NCI-H748 treated with DMSO at 0.1 percent for 48 hours (cell line): ENCODE results near the gene VPS52.
"Not testable (repeated sequence)": the region's sequence is repeated elsewhere in the genome, so short reads cannot be mapped to it uniquely, and the experiment has no call there.

Experiments
- DNase-seq: peaks from one replicate; lab custom pipeline; 2025; lab: John Stamatoyannopoulos, UW

Gene VPS52

DNA sequence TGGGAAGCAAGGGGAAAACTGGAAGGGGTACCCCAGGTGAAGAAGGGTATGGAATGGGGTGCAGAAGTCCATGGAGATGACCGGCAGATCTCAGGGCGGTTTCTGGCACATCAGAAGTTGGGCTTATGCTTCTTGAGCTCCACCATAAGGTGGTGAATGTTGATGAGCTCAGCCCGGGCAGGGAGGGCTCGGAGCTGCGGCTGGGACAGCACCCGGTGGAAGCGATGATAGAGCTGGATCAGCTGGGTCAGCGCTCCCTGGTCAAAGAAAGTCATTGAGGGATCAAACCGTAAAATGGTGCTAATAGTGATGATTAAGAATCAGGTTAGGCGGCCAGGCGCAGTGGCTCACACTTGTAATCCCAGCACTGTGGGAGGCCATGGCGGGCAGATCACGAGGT lies 20.9 kb downstream of the VPS52 start:
- DNase-seq, result no peak

DNA sequence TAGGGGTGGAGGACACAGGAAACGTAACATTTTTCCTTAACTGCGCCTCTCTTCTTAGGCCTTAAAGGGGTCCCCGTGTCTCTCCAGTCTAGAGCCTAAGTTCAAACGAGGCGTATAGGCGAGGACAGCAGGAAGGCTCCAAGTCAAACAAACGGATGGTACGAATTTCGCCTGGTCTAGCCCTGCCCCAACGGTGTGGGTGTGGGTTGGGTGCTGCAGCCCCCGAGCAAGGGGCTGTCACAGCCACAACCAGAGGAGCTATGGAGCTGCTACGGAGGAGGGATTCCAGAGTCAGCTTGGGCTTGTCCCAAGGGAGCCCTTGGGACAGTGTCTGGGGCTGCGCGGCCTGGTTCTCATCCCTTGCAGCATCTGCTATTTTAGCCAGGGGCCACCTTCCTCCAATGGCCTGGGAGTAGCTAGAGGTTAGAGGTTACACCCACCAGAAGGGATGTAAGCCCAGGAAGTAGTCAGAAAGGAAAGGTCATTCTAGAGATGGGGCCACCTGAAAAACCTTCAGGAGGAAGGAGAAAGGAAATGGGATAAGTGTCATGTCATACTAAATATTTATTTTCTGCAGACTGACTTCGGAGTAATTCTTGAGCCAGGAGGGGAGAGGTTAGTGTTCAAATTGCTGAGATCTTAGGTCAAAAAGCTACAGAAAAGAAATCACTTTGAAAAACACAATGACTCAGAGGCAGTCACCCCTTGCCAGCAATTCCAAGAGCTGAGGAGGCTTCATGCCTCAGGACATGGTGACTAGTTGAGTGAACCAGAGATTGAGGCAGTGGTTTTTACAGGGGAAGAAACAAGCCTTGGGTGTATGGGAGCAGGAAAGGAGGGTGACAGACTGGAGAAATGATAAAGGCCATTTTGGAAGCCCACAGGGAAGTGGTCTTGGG lies 21.7 kb downstream of the VPS52 start:
- DNase-seq, result no peak

DNA sequence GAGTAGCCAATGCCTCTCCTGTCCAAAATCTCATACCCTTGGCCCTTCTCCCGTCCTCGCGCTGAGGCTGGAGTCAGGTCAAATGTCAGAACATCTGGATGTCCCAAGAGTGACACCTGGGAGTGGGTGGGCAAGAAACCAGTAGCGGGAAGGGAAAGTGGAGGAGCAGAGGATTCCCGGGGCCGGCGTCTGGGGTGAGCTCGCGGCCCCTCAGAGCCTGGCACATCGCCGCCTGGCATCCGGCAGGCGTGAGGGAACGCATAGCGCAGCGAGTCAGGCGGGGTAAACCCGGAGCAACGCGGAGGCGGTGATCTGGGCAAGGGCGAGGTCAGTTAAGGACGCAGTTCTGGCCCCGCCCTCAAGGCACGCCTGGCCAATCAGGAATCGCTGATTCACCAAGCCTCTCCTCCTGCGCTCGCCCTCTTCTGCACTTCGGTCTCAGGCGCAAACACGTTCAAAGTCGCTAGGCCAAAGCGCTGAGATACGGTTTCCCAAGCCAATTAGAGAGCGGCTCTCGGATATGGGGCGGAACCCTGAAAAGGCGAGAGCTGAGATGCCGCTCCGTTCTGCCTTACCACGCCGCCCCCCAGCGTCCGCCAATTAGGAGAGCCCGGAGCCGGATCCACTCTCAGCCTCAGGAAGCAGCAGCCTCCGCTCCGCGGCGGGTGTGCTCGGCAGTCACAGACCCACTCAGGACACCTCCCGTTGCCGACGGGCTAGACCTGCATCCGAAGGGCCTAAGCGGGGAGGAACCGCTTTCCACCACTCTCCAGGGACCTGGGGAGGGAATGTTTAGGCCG lies 22.5 kb downstream of the VPS52 start:
- DNase-seq, result peak; percentile 99

DNA sequence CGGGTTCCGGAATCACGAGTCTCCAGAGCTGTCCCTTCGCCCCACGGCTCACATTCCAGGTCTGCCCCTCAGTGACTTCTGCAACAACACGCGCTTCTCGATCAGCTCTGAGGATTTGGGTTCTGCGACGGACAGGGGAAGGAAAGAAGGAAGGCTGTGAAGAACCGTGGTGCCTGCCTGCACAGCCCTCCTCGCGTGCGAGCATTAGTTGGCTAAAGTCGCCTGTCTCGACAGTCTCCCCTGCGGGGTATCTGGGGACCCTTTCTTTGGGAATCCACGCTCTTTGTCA lies 23.1 kb downstream of the VPS52 start:
- DNase-seq, result peak; percentile 85

DNA sequence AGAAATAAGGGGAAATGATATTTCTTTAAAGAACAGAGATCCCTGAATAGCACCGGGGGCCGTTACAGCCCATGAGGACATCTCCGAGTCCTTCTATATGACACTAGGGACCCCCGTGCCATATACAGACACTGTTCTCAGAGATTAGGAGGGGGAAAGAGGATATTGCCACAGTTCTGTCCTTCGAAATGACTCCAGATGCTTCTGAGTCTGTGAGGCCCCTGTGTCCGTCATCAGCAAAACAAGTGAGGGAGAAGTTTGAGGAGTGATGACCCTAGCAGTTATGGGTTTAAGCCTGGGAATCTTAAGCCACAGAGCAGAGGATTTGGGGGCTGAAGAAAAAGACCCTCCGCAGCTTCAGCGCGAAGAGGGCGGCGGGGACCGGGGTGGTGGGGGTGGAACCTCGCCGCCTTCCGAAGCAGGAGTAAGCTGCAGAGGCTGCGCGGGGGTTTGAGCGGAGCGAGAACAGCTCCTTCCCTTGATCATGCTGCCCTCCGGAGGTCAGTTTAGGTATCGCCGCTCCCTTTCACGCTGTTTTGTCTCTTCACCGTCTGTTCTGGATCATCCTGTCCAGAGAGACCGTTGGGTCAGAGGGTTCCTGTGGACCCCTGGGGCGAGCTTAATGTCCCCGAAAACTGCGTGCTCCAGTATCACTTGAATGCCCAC lies 23.6 kb downstream of the VPS52 start:
- peak; percentile 89 for DNase-seq

DNA sequence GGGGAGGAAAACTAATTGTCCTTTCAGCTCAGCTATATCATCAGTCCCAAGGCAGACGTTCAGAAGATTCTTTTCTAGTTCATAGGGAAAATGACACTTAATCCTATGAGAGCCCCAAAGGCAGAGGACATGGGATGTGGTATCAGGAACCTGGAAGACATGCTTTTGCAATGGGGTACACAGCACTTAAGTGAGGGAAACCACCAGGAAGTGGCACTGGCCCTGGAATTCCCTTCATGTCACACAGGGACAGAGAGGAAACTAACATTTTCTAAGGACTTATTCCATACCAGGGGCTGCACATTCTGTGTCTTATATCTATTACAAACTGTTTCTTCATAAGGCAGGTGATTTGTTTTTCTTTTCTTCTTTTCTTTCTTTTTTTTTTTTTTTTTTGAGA lies 28.2 kb downstream of the VPS52 start:
- DNase-seq, result no peak

DNA sequence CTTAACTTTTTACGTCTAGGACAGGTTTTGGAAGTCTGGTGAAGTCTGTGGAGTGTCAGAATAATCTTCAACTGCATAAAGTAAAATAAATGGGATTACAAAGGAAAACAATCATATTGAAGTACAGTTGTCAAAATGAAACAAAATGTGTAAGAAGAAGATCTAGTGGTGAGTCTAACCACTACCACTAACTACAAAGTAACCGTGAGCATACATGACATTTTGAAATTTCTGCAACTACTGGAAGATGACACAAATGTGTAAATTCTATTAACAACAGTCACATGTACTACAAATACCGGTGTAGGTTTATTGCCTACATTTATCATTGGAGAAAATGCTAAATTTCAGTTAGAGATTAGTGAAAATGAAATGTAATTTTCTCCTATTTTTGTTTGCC lies 29.7 kb downstream of the VPS52 start:
- no peak for DNase-seq

DNA sequence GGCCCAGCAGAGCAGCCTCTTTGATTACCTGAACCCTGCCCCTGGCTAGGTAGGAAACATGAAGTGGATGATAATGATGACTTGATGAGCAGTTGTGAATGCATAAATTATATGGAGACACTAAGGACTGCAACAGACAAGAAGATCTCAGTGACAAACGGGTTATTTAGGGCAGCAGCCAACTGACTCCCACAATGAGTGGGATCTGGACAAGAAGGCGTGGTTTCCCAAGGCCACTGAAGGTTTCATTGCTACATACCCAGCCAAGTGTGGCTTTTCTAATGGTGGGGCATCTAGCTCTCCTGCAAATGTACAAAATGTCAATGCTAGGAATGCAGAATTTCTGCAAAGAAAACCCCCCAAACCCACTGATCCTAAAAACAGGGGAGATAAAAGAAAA lies 33.9 kb downstream of the VPS52 start:
- no peak for DNase-seq

DNA sequence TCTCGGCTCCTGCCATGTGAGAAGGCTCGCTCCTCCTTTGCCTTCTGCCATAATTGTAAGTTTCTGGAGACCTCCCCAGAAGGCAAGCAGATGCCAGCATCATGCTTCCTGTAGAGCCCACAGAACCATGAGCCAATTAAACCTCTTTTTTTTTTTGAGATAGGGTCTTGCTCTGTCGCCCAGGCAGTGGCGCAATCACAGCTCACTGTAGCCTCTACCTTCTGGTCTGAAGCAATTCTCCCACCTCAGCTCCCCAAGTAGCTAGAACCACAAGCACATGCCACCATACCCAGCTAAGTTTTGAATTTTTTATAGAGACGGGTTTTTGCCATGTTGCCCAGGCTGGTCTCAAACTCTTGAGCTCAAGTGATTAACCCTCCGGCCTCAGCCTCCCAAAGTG lies 34.8 kb downstream of the VPS52 start:
- no peak for DNase-seq

DNA sequence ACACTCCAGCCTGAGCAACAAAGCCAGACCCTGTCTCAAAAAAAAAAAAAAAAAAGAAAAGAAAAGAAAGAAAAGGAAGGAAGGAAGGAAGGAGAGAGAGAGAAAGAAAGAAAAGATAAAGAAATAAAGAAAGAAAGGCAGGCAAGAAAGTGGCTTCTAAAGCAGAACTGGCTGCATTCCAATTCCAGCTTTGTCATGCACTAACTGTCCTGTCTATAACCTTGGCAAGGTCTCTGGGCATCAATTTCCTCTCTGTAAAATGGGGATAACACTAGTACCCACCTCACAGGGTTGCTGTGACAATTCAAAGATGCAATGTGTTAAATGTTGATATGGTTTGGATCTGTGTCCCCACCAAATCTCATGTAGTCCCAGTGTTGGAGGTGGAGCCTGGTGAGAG lies 35.3 kb downstream of the VPS52 start:
- no peak for DNase-seq

DNA sequence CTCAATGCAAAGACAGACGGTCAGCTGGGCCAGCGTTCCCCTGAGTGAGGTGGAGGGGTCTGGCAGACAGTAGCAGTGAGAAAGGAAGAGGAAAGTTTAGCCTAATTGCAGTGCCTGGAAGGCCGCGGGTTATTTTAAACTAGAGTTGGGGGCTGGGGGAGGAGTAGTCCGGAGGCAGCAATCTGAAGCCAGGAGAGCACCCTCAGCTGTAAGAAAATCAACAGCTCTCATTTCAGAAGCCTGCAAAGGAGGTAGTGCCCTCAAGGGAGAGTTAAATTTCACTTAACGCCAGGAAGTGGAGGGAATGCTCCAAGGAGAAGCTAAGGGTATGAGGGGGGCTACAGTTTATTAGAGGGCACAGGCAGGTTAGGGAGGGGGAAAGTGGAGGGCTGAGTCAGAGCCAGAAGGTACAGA lies 36.4 kb downstream of the VPS52 start:
- no peak for DNase-seq

DNA sequence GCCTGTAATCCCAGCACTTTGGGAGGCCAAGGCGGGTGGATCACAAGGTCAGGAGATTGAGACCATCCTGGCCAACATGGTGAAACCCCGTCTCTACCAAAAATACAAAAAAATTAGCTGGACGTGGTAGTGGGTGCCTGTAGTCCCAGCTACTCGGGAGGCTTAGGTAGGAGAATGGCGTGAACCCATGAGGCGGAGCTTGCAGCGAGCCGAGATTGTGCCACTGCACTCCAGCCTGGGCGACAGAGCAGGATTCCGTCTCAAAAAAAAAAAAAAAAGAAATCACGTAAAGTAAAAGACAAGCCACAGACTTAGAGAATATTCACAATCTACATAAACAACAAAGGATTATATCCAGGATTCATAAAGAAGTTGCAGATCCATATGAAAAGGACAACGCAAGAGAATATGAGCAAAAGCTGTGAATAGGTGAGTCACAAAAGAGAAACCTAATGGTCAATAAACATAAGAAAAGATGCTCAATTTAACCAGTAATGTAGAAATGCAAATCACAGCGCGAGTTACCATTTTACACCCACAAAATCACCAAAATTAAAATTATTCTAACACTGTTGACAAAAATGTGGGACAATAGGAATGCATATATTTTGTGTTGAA lies 45.1 kb downstream of the VPS52 start:
- DNase-seq, result not testable (repeated sequence)

DNA sequence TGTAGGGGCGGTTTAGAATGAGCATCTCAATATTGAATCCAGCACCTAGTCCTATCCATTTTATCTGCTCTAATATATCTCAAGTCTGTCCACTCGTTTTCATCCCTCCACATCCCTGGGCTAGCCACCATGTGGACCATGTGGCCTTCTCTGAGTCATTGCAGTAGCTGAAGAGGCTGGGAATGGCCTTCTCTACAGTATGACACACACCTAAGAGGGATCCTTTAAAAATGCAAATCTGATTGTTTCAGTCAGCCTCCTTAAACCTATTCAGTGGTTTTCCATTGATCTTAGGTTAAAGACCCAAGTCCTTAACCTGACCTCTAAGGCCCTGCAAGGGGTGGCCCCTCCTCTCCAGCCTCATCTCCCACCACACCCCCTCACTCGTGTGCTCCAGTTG lies 54.0 kb downstream of the VPS52 start:
- no peak for DNase-seq

DNA sequence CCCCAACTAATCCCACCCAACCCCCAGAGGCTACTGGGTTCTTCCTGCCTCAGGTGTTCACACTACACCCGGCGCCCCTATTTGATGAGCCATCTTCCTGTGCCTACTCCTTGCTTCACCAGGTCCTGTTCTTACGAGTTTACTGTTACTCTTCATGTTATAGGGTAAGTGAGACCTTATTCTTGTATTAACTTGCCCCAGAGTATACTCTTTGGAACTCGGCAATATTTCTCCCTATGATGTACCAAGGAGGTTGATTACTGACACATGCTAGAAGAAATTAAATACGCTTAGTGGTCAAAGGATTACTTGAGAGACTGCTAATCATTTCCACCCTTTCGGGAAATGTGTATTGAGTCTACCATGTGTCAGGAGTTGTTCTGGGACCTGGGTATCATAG lies 54.4 kb downstream of the VPS52 start:
- DNase-seq, result no peak

DNA sequence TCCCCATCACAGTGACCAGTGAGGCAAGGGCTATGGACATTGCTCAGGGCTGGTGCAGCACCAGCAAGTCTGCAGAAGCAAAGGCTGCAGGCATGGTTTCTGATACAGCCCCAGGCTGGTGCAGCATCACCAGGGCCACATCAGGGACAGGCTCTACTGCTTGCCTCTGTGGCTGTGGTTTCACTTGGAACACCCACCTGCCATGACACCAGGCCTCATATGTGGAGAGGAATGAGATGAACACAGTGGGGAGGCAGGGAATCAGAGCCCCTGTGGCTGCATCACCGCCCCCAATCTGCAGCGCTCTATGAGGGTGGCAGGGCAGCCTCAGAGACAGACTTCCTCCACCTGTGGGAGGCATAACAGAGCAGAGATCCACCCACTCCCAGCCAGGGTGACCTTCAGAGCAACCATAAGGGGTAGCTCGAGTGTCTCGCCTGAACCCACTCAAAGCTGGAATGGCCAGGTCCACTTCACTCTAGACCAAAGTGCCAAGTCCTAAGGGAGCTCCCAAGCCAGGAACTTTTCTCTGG lies 55.5 kb downstream of the VPS52 start:
- DNase-seq, result no peak

DNA sequence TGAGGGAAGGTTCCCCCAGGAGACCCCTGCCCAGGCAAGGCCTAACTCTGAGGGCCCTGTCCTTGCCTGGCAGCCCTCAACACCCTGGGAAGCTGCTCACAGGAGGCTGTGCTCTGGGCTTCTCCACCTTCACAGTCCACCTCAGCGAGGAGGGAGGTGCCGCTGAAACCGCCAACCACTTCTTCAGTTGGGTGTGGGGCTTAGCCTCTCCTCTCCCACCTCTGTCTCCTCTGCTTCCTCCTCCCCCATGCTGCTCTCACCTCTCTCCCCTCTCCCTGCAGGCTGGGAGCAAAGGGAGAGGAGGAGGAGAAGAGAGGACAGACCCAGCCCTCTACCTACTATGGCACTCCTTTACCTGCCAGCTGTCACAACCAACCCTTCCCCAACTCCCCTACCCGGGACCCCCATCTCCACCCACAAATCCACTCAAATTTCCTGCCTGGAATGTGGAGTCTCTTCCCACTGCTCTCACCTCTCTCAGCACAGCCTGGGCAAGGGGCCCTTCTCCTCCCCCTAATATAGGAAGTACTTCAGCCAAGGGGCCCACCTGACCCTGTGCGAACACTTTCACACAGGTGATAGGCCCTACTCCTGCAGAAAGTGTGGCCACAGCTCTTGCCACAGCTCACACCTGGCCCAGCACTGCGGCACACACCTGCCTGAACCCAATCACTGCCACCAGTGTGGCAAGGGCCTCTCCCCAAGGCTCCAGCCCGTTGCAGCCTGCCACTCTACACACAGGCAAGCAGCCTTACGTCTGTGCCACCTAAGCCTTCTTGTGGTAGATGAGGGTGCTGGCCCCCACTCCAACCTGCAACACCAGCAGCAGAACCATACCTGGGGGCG lies 56.2 kb downstream of the VPS52 start:
- no peak for DNase-seq

DNA sequence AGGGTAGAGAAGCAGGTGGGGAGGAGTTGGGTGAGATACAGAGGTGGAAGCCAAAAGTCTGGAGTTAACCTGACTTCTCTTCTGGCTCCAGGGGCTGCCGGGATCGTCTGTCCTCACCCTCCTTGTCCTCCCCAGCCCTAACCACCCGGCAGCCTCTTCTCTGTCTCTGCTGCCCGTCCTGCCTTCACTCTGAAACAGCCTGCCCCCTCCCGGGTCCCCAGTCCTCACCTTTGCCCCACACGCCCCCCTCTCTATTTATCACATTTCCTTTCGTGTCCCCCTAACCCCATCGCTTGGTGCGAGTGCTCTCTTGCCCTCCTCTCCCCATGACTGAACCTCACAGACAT lies 57.7 kb downstream of the VPS52 start:
- DNase-seq, result no peak

DNA sequence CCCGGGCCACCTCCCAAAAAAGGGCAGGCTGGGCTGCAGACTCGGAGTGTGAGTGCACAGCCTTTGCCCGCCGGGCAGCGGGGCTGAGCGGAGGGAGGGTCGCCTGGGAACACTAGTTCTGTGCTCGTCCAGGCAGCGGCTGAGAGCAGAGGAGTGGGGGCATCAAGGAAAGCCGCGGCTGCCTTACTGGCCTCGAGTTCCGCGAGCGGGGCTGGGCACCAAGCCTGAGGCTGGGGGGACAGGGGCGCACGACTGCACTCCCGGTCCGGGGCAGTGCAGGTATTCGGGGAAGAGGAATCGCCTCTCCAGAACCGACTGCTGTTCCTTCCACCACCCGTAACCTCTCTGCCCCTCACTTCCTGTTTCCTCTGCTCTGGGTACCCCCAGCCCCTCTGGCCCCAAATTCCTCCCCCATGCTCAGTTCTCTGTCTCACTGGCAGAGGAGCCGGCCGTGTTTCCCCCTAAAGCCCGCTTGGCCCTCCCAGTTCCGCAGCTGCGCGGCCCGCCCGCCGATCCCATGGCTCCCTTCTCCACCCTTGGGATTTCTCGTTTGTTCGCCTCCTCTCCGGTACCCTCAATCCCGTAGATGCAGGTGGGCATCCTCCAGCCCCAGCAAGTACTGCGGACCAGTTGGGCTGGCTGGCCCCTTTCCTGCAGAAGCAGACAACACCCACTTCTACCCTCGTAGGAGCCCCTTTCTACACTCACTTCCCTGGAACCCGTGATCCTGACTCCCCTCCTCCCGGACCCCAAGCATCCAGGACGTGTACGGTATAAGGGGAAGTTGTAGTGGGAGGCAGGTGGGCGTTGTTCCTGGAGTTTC lies 58.3 kb downstream of the VPS52 start:
- DNase-seq, result no peak

DNA sequence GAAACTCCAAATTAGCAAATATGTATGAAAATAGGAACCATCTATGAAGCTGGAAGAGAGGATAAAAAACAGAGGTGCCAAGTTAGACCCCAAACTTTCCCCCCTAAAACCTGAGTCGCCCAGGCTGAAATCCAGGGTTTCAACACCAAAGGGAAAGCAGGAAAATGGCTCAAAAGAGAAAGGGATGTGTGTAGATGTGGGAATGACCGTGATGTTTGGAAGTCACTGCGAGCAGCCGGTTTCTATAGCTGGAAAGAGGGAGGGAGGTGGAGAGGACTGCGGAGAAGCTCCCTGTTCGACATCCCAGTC lies 58.9 kb downstream of the VPS52 start:
- no peak for DNase-seq

DNA sequence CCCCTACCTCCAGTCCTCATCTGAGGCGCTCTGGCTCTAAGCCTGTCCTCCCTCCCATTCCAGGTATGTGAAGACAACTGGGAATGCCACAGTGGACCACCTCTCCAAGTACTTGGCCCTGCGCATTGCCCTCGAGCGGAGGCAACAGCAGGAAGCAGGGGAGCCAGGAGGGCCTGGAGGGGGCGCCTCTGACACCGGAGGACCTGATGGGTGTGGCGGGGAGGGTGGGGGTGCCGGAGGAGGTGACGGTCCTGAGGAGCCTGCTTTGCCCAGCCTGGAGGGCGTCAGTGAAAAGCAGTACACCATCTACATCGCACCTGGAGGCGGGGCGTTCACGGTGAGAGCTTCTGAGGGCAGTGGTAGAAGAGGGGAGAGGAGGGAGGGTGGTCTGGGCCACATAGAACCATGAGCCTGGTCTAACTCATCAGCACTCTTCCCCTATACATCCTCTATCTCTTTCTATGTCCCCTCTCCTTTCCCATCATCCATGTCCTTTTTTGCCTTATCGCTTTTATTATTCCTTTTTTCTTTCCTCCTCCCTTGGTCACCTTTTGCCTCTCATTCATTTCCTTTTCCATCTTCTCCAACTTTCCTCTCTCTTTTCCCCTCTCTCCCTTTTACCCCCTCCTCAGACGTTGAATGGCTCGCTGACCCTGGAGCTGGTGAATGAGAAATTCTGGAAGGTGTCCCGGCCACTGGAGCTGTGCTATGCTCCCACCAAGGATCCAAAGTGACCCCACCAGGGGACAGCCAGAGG lies 59.8 kb downstream of the VPS52 start:
- no peak for DNase-seq
